Measurements from ENCODE around the gene RAD51B.

The RAD51B gene

DNA sequence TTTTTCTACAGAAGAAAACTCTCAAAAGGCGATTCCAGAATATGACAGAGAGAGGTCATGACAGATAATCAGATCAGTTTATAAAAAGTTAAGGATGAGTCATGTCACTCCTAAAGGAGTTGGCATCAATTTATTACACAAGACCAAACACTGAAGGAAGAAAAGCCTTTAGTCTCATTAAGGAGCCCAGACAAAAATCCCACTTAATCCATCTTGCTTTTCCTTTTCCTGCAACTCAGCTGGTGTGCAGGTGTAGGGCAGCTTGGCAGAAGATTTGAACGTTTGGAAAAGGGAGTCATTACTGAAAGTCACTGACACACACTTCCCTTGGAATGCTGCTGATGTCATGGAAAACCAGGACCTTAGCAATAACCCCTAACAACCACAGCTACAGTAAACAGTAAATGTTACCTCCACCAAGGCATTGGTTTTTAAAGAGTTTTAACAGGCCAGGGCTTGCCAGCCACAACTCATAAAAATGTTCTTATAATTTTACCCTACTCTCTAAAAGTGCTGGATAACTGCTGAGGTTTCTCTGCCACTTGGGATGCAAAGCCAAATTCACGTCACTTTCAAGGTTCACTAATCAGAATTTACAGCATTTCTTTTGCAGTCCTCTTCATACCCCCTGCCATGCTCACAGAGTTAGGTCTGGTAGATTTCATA is 320.6 kb downstream of the RAD51B start:
- H3K27me3 ChIP-seq (ENCODE audit: insufficient read depth, low read length), result no peaks in the 10 kb centered on the region
- H3K27ac ChIP-seq (ENCODE audit: low read depth, low read length), result peak overlapping the region; percentile 57
- H3K36me3 ChIP-seq (ENCODE audit: insufficient read depth, low read length), result no peaks in the 10 kb centered on the region
- no peak overlapping the region for H3K4me3 ChIP-seq (ENCODE audit: low read length)
- H3K4me1 ChIP-seq (ENCODE audit: insufficient read depth, low read length), result peaks cover 64% of the 10 kb centered on the region
- 69% methylated on average over 3 of the region's 3 CpGs for WGBS
- H3K9ac ChIP-seq (ENCODE audit: low read depth, low read length), result peak overlapping the region; percentile 60; the same call in 1 of the 2 replicates
- H3K9me3 ChIP-seq (ENCODE audit: insufficient read depth, low read depth, low read length), result no peaks in the 10 kb centered on the region

DNA sequence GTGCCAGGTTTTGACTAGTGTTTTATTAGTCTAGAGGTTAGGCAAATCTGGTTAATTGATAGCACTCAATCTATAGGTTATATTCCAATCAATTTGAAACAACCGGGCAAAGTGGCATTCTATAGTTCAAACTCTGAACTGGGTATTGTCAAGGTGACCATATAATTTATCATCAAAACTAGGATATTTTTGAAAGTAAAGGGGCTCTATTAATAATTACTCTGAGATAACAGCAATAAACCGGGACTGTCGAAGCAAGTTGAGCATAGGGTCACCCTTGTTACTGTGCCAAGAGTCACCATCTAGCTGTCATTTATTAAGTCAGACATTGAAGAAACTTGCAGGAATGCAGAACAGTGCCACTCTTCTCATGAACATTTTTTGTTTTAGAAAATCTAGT is 321.2 kb downstream of the RAD51B start:
- whole genome bisulfite sequencing, result 90% methylated on average over 3 of the region's 3 CpGs
- no peaks in the 10 kb centered on the region for H3K36me3 ChIP-seq (ENCODE audit: insufficient read depth, low read length)
- H3K4me3 ChIP-seq (ENCODE audit: low read length), result no peak overlapping the region
- H3K9me3 ChIP-seq (ENCODE audit: insufficient read depth, low read depth, low read length), result no peaks in the 10 kb centered on the region
- no peaks in the 10 kb centered on the region for H3K27me3 ChIP-seq (ENCODE audit: insufficient read depth, low read length)
- peak overlapping the region; percentile 60; the same call in 1 of the 2 replicates for H3K9ac ChIP-seq (ENCODE audit: low read depth, low read length)
- H3K4me1 ChIP-seq (ENCODE audit: insufficient read depth, low read length), result peaks cover 64% of the 10 kb centered on the region
- H3K27ac ChIP-seq (ENCODE audit: low read depth, low read length), result peak overlapping the region; percentile 57

DNA sequence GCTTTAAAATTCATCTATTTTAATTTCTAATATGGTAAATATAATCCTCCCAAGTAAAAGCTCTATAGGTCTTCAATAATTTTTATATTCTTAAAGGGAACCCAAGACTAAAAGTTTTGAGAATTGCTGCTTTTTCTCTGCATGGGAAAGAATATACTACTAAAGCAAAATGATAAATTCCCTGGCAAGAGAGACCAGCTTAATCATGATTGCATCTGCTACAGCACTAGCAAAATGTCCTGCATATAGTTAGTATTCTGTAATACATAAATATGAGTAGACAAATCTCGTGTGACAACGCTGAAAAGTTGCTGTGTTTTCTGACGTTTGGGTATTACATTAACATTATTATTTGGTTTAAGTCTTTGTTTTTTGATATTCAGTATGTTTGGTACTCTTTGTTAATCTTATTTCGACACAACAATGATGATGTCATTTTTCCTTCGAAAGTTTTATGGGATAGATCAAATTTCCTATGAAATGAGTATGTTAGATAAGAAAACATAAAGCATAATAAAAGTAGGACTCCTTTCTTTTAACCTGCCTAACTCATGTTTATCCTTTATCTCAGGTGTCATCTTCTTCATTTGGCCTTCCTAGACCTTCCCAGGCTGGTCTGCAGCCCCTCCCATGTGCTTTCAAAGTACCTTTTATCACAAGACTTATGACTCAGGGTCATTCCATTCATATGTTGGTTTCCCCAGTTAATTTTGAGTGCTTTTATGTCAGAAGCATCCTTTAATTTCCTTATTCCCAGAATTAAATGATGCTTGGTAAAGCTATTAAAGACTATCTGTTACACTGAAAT is 321.9 kb downstream of the RAD51B start:
- Histone ChIP-seq H3K27me3 (ENCODE audit: insufficient read depth, low read length) (no peaks in the 10 kb centered on the region), H3K4me1 (ENCODE audit: insufficient read depth, low read length) (peaks cover 64% of the 10 kb centered on the region), H3K4me3 (ENCODE audit: low read length) (no peak overlapping the region), H3K9ac (ENCODE audit: low read depth, low read length) (no peak overlapping the region; the same call in 1 of the 2 replicates), H3K36me3 (ENCODE audit: insufficient read depth, low read length) (no peaks in the 10 kb centered on the region), H3K9me3 (ENCODE audit: insufficient read depth, low read depth, low read length) (no peaks in the 10 kb centered on the region), H3K27ac (ENCODE audit: low read depth, low read length) (no peak overlapping the region; the same call in 1 of the 2 replicates)
- 100% methylated on average over 1 of the region's 5 CpGs for WGBS

DNA sequence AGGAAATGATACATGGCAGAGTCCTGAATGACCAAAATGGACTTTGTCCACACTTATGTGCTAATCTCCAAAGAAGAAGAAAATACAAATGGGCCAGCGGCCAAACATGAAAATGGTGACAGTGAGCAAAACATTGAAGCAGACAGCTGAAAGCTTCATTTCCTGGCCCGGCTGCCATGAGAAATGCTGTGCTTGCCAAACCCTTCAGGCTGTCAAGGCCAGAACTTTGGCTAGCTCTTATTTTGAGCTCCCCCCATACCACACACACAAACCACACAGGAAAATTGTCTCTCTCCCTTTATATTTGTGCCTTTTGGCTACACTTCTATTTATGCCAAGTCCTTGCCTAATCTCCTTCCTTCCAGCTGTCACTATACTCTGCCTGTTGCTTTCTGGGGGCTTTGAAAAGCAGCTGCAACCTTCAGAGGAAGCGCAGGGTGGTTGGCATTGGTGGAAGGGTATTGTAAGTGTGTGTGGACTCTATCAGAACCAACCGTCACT is 323.8 kb downstream of the RAD51B start:
- WGBS, result 96% methylated on average over 4 of the region's 4 CpGs
- Histone ChIP-seq H3K27me3 (ENCODE audit: insufficient read depth, low read length) (no peaks in the 10 kb centered on the region), H3K4me1 (ENCODE audit: insufficient read depth, low read length) (peaks cover 50% of the 10 kb centered on the region), H3K36me3 (ENCODE audit: insufficient read depth, low read length) (no peaks in the 10 kb centered on the region), H3K4me3 (ENCODE audit: low read length) (no peak overlapping the region), H3K27ac (ENCODE audit: low read depth, low read length) (no peak overlapping the region), H3K9me3 (ENCODE audit: insufficient read depth, low read depth, low read length) (peaks cover 5% of the 10 kb centered on the region), H3K9ac (ENCODE audit: low read depth, low read length) (no peak overlapping the region)

DNA sequence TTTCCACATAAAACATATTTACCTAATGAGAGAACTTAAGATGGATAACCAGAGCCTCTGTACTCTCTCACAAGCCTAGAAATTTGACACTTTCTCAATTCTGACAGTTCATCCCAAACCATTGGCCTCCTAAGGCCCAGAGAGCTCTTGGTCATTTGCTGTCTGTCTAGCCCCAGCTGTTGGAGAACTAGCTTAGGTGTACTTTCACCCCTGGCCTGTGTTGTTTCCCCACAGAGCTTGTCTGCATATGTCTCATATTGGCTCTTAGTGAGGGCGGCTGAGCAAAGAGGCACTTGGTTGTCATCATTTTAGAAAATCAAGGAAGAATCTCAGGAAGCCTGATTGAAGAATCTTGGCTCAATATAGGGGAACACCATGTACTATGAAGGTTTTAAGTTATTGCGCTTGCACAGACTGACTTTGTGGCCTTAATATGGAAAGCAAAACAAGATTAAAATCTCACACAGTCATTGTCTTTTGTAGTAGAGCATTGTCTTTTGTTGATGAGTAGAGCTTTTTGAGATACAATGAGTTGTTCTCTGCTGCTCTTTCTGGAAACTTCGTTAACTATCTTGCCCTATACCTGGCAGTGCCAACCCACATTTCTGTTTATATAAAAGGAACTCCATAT is 324.6 kb downstream of the RAD51B start:
- H3K4me1 ChIP-seq (ENCODE audit: insufficient read depth, low read length), result peaks cover 43% of the 10 kb centered on the region
- peaks cover 10% of the 10 kb centered on the region for H3K9me3 ChIP-seq (ENCODE audit: insufficient read depth, low read depth, low read length)
- no peak overlapping the region for H3K4me3 ChIP-seq (ENCODE audit: low read length)
- H3K9ac ChIP-seq (ENCODE audit: low read depth, low read length), result no peak overlapping the region
- H3K27ac ChIP-seq (ENCODE audit: low read depth, low read length), result no peak overlapping the region
- H3K36me3 ChIP-seq (ENCODE audit: insufficient read depth, low read length), result no peaks in the 10 kb centered on the region
- 94% methylated on average over 3 of the region's 3 CpGs for WGBS
- H3K27me3 ChIP-seq (ENCODE audit: insufficient read depth, low read length), result no peaks in the 10 kb centered on the region

DNA sequence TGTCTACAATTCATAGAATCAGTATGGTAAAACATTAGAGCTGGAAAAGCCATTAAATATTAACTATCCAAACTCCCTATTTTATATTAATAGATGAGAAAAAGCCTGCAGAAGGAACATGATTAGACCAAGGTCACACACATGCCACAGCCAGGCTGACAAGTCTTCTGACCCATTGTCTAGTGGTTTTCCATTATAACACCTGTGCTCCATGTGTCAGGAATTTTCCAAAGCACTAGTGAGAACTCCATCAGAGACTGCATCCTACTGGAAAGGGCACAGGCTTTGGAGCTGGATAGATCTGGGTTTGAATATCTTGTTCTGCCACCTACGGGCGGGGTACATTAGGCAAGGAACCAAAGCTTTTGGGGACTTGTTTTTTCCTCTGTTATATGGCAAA is 325.5 kb downstream of the RAD51B start:
- Histone ChIP-seq H3K9ac (ENCODE audit: low read depth, low read length) (no peak overlapping the region), H3K4me1 (ENCODE audit: insufficient read depth, low read length) (peaks cover 34% of the 10 kb centered on the region), H3K4me3 (ENCODE audit: low read length) (no peak overlapping the region), H3K9me3 (ENCODE audit: insufficient read depth, low read depth, low read length) (peaks cover 10% of the 10 kb centered on the region), H3K36me3 (ENCODE audit: insufficient read depth, low read length) (no peaks in the 10 kb centered on the region), H3K27me3 (ENCODE audit: insufficient read depth, low read length) (no peaks in the 10 kb centered on the region), H3K27ac (ENCODE audit: low read depth, low read length) (no peak overlapping the region)
- 96% methylated on average over 2 of the region's 2 CpGs for WGBS

DNA sequence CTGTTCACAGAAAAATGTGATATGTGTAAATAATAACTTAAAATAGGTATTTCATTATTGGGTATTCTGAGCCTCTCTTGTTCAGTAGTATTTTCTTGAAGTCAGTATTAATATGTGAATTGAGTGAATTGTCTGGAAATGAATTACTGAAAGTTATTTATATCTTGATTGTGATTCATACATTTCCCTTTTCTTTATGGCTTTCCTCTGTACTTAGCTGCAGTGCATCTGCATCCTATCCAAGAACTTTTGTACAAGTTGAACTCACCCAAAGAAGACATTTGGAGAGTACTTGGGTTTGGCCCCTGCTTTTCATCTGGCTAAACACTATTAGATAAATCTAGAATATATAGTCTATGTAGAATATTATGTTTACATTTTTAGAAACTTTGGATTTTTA is 326.0 kb downstream of the RAD51B start:
- Histone ChIP-seq H3K27me3 (ENCODE audit: insufficient read depth, low read length) (no peaks in the 10 kb centered on the region), H3K9me3 (ENCODE audit: insufficient read depth, low read depth, low read length) (peaks cover 10% of the 10 kb centered on the region), H3K27ac (ENCODE audit: low read depth, low read length) (no peak overlapping the region), H3K4me3 (ENCODE audit: low read length) (no peak overlapping the region), H3K9ac (ENCODE audit: low read depth, low read length) (no peak overlapping the region), H3K4me1 (ENCODE audit: insufficient read depth, low read length) (peaks cover 29% of the 10 kb centered on the region), H3K36me3 (ENCODE audit: insufficient read depth, low read length) (no peaks in the 10 kb centered on the region)

DNA sequence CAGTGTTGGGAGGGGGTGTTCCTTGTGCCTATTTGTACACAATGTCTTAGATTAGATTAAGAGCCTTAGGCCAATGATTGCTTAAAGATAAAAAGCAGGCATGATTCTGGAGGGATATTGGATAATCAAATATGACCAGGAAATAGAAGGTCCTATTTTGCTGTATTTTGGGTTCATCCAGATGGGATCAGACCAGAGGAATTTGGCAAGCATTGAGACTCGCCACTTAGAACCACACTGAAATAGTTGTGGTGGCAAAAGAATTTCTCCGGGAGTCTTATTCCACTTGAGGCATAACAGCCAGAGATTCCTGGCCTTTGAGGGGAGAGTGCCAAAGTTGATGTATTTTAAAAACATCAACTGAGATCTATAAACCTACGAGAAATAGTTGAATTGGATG is 327.2 kb downstream of the RAD51B start:
- Histone ChIP-seq H3K27me3 (ENCODE audit: insufficient read depth, low read length) (no peaks in the 10 kb centered on the region), H3K27ac (ENCODE audit: low read depth, low read length) (no peak overlapping the region), H3K4me1 (ENCODE audit: insufficient read depth, low read length) (peaks cover 16% of the 10 kb centered on the region), H3K9me3 (ENCODE audit: insufficient read depth, low read depth, low read length) (peaks cover 18% of the 10 kb centered on the region), H3K36me3 (ENCODE audit: insufficient read depth, low read length) (no peaks in the 10 kb centered on the region), H3K9ac (ENCODE audit: low read depth, low read length) (no peak overlapping the region), H3K4me3 (ENCODE audit: low read length) (no peak overlapping the region)
- WGBS, result 94% methylated on average over 3 of the region's 3 CpGs

DNA sequence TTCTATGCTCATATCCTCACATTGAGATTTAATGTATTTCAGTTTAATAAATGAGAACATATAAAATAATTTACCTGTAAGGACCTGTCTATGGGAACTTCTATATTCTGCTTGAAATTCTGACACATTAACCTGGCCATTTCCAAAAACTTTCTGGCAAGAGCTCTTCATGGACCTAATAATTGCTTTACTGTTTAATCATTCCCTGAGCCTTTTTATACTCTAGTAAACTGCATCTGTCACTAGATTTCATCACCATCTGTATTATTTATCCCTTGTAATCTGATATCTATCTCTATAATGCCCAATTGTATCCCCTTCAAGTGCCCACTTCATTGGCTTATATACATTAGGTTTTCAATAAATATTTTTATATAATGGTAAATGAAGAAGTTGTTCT is 327.7 kb downstream of the RAD51B start:
- H3K4me1 ChIP-seq (ENCODE audit: insufficient read depth, low read length), result peaks cover 11% of the 10 kb centered on the region
- no peak overlapping the region for H3K9ac ChIP-seq (ENCODE audit: low read depth, low read length)
- no peaks in the 10 kb centered on the region for H3K27me3 ChIP-seq (ENCODE audit: insufficient read depth, low read length)
- H3K4me3 ChIP-seq (ENCODE audit: low read length), result no peak overlapping the region
- H3K27ac ChIP-seq (ENCODE audit: low read depth, low read length), result no peak overlapping the region
- no peaks in the 10 kb centered on the region for H3K36me3 ChIP-seq (ENCODE audit: insufficient read depth, low read length)
- peaks cover 18% of the 10 kb centered on the region for H3K9me3 ChIP-seq (ENCODE audit: insufficient read depth, low read depth, low read length)

DNA sequence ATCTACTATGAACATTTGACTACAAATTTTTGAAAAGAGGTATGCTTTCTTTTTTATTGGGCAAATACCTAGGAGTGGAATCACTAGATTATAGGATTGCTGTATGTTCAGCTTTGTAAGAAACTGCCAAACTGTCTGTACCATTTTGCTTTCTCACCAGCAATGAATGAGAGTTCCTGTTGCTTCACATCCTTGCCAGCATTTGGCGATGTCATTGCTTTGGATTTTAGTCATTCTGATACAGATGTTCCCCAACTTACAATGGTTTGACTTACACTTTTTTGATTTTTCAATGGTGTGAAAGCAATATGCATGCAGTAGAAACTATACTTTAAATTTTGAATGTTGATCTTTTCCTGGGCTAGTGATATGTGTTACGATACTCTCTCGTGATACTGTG is 328.7 kb downstream of the RAD51B start:
- H3K36me3 ChIP-seq (ENCODE audit: insufficient read depth, low read length), result no peaks in the 10 kb centered on the region
- no peak overlapping the region for H3K27ac ChIP-seq (ENCODE audit: low read depth, low read length)
- peaks cover 22% of the 10 kb centered on the region for H3K9me3 ChIP-seq (ENCODE audit: insufficient read depth, low read depth, low read length)
- no peaks in the 10 kb centered on the region for H3K27me3 ChIP-seq (ENCODE audit: insufficient read depth, low read length)
- H3K4me3 ChIP-seq (ENCODE audit: low read length), result no peak overlapping the region
- peaks cover 11% of the 10 kb centered on the region for H3K4me1 ChIP-seq (ENCODE audit: insufficient read depth, low read length)
- 96% methylated on average over 3 of the region's 3 CpGs for WGBS
- no peak overlapping the region for H3K9ac ChIP-seq (ENCODE audit: low read depth, low read length)

DNA sequence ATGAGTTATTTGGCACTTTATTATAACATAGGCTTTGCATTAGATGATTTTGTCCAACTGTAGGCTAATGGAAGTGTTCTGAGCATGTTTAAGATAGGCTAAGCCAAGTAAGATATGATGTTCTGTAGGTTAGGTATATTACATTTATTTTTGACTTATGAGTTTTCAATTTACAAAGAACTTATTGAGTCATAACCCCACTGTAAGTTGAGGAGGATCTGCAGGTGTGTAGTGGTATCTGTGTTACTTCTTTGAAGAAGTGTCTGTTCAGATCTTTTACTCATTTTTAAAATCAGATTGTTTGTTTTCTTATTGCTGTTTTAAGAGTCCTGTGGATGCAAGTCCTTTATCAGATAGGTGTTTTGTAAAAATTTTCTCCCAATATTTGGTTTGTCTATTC is 329.2 kb downstream of the RAD51B start:
- peaks cover 22% of the 10 kb centered on the region for H3K9me3 ChIP-seq (ENCODE audit: insufficient read depth, low read depth, low read length)
- H3K27me3 ChIP-seq (ENCODE audit: insufficient read depth, low read length), result no peaks in the 10 kb centered on the region
- H3K4me1 ChIP-seq (ENCODE audit: insufficient read depth, low read length), result peaks cover 11% of the 10 kb centered on the region; the same call in 1 of the 2 replicates
- no peak overlapping the region for H3K4me3 ChIP-seq (ENCODE audit: low read length)
- H3K36me3 ChIP-seq (ENCODE audit: insufficient read depth, low read length), result no peaks in the 10 kb centered on the region
- no peak overlapping the region for H3K9ac ChIP-seq (ENCODE audit: low read depth, low read length)
- H3K27ac ChIP-seq (ENCODE audit: low read depth, low read length), result no peak overlapping the region

All from HUES64 (cell line).